Cardiac muscle cell (in vitro differentiated cells and primary cell): ENCODE results near the gene BCDIN3D. TPM values are rescaled to one million over a fixed set of nuclear protein-coding genes. Genes with fewer than 3 reads are reported as not detected.

Experiments used
- DNase-seq, 2 donors: peaks; one replicate each; pipeline versions ENCODE4 v3.0.0 to v3.0.0-alpha.2; 2010 to 2017; ENCODE audit warnings: low read depth in 1 of 2, low spot score in 1 of 2
- H3K27ac ChIP-seq: fragments of 200-600 bp; sonication (generic); 2 replicates; pipeline ENCODE4 v1.5.1; 2016
- H3K27me3 ChIP-seq: fragments of 200-600 bp; sonication (generic); 2 replicates; pipeline ENCODE4 v1.6.0; 2016; ENCODE audit warnings: control low read depth
- H3K36me3 ChIP-seq: fragments of 200-600 bp; sonication (generic); 2 replicates; pipeline ENCODE4 v1.5.1; 2016; ENCODE audit warnings: control low read depth
- H3K4me1 ChIP-seq: fragments of 200-600 bp; sonication (generic); 2 replicates; pipeline ENCODE4 v1.8.1; 2017; ENCODE audit warnings: low read depth, mild to moderate bottlenecking, mixed run types
- H3K4me3 ChIP-seq: fragments of 200-600 bp; sonication (generic); 2 replicates; pipeline ENCODE4 v1.5.1; 2016; ENCODE audit warnings: mild to moderate bottlenecking
- H3K9me3 ChIP-seq: fragments of 200-600 bp; sonication (generic); 2 replicates; pipeline ENCODE4 v1.5.1; 2017; ENCODE audit warnings: low read depth, mild to moderate bottlenecking, control low read depth
- CTCF ChIP-seq: IDR thresholded peaks from 2 replicates; pipeline ENCODE4 v1.5.1; 2012; ENCODE audit warnings: low read depth, mild to moderate bottlenecking, low read length
- polyA plus RNA-seq: library from polyadenylated mRNA; unstranded; fragments of >200 nt; fragmentation: Nextera tagmentation; extraction: Ambion mirVana; gene quantifications from 2 replicates; pipeline ENCODE4 v1.2.1, GENCODE V29; 2016
- total RNA-seq: library from RNA; depleted of rRNA; stranded (reverse); fragments of >200 nt; gene quantifications from 2 replicates; pipeline ENCODE4 v1.2.3, GENCODE V29; 2016

The BCDIN3D gene
- total and polyA plus RNA-seq, 2 experiments from 2014 or later: 5.9 to 8.9 TPM

- H3K27ac ChIP-seq: peak overlapping the region; percentile 84
- no peaks in the 10 kb centered on the region for H3K9me3 ChIP-seq
- TF ChIP-seq CTCF: no peak
- H3K36me3 ChIP-seq: peaks cover 1% of the 10 kb centered on the region
- peaks cover 31% of the 10 kb centered on the region for H3K4me1 ChIP-seq
- H3K4me3 ChIP-seq: no peak overlapping the region
- peak in 1 of 2 donors; percentile 42 for DNase-seq
- no peaks in the 10 kb centered on the region for H3K27me3 ChIP-seq
These were observed 33.5 kb downstream of the BCDIN3D start for GRCh38 chr12:49809381-49809905.

GRCh38 chr12:49808686-49809380 lies 34.1 kb downstream of the BCDIN3D start:
- no peak for DNase-seq
- TF ChIP-seq CTCF: no peak
- H3K36me3 ChIP-seq: peaks cover 4% of the 10 kb centered on the region
- H3K4me3 ChIP-seq: no peak overlapping the region
- H3K27me3 ChIP-seq: no peaks in the 10 kb centered on the region
- peak overlapping the region; percentile 84 for H3K27ac ChIP-seq
- H3K9me3 ChIP-seq: no peaks in the 10 kb centered on the region
- H3K4me1 ChIP-seq: peaks cover 31% of the 10 kb centered on the region

GRCh38 chr12:49807991-49808580 lies 34.8 kb downstream of the BCDIN3D start:
- peak overlapping the region; percentile 84 for H3K27ac ChIP-seq
- H3K27me3 ChIP-seq: no peaks in the 10 kb centered on the region
- DNase-seq: no peak
- no peak for TF ChIP-seq CTCF
- H3K4me1 ChIP-seq: peaks cover 31% of the 10 kb centered on the region
- H3K36me3 ChIP-seq: peaks cover 4% of the 10 kb centered on the region
- no peak overlapping the region for H3K4me3 ChIP-seq
- H3K9me3 ChIP-seq: no peaks in the 10 kb centered on the region

GRCh38 chr12:49806877-49807276 lies 36.0 kb downstream of the BCDIN3D start:
- peaks cover 7% of the 10 kb centered on the region for H3K36me3 ChIP-seq
- H3K27ac ChIP-seq: peak overlapping the region; percentile 36
- H3K27me3 ChIP-seq: no peaks in the 10 kb centered on the region
- H3K4me3 ChIP-seq: no peak overlapping the region
- no peak for DNase-seq
- H3K9me3 ChIP-seq: no peaks in the 10 kb centered on the region
- TF ChIP-seq CTCF: no peak
- H3K4me1 ChIP-seq: peaks cover 31% of the 10 kb centered on the region

GRCh38 chr12:49806321-49806813 lies 36.5 kb downstream of the BCDIN3D start:
- no peak for DNase-seq
- Histone ChIP-seq H3K4me3 (no peak overlapping the region), H3K4me1 (peaks cover 31% of the 10 kb centered on the region), H3K9me3 (no peaks in the 10 kb centered on the region), H3K27ac (peak overlapping the region; percentile 36), H3K36me3 (peaks cover 12% of the 10 kb centered on the region), H3K27me3 (no peaks in the 10 kb centered on the region)
- no peak for TF ChIP-seq CTCF
